Stimulated activated CD8-positive, alpha-beta memory T cell treated with anti-CD3 and anti-CD28 coated beads, Interleukin-4, amount 100 ng/mL, for 4 hours (primary cell): ENCODE data around the gene COLEC12.
"Not testable (repeated sequence)": the region's sequence is repeated elsewhere in the genome, so short reads cannot be mapped to it uniquely, and the experiment has no call there.

Experiments used
- DNase-seq, 2 donors: peaks; one replicate each; pipeline ENCODE4 v3.0.0-alpha.2; 2020; ENCODE audit warnings: low read depth in 2 of 2, low spot score in 1 of 2

COLEC12 gene

DNA sequence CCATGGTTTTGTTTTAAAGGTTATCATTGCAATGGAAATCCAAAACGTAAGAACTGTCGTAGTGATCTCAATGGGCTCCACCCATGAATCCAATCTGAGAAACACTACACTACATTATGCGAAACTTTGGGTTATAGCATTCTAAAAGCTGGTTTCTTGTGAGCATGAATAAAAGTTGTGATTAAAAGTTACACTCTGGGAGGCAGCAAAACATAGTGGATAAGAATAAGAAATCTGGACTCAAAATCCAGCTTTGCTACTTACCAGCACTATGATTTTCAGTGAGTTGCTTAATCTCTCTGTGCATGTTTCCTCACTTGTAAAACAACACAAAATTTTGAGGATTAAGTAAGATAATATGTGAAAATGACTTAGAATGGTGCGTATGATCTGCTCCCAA is 207.0 kb downstream of the COLEC12 start:
- no peak for DNase-seq

- no peak for DNase-seq
These were observed 208.2 kb downstream of the COLEC12 start for GRCh38 chr18:292271-292670.

DNA sequence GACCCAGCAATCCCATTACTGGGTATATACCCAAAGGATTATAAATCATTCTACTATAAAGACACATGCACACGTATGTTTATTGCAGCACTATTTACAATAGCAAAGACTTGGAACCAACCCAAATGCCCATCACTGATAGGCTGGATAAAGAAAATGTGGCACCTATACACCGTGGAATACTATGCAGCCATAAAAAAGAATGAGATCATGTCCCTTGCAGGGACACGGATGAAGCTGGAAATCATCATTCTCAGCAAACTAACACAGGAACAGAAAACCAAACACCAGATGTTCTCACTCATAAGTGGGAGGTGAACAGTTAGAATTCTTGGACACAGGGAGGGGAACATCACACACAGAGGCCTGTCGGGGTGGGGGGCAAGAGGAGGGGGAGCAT is 210.5 kb downstream of the COLEC12 start:
- DNase-seq: not testable (repeated sequence)

DNA sequence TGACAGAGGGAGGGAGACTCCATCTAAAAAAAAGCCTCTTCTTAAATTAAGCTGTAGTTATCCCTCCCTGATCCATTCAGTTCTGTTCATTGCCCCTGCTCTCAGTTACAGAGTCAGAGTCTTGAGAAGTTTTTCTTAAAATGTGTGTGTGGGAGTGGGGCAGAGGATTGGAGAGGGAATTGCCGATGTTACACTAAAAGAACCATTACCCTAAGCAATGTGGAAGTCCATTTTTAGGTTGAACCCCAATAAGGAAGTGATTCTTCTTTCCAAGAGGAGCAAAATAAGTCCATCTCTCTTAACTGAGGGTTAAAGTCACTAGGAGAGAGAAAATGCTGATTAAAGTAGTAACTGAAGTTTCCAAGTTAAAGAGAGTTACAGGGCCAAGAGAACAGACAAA is 211.5 kb downstream of the COLEC12 start:
- DNase-seq: no peak

DNA sequence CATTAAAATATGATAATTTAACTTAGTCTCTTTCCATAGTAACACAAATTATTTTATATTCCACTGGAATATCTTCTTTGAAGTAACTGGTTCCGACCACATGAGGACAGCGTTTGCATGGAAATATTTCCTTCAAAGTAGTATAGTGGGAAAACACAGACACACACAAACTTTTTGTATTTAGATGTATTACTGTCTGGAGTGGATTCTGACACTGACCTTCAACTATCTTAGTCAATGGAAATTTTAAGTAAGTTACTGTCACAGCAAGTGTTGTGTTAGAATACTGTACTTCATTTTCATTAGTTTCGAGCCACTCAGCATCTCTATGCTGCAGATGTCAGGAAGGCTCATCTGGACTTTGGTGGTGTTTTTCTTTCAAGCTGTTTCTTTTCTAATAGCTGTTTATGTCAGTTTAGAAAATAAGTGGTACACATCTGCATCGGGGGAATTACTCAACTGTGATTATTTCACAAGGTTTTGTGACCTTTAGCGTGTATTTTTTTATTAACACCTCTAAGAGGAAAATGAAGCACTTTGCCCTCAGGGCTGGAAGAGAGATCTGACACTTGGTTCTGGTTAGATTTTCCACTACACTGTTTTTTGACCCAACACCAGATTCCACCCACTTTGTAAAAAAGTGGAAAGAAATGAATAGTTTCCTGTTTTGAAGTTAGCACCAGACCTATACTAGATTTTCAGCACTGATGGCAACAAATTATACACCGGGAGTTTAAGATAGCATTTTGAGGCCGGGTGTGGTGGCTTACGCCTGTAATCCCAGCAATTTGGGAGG is 213.8 kb downstream of the COLEC12 start:
- DNase-seq: no peak

DNA sequence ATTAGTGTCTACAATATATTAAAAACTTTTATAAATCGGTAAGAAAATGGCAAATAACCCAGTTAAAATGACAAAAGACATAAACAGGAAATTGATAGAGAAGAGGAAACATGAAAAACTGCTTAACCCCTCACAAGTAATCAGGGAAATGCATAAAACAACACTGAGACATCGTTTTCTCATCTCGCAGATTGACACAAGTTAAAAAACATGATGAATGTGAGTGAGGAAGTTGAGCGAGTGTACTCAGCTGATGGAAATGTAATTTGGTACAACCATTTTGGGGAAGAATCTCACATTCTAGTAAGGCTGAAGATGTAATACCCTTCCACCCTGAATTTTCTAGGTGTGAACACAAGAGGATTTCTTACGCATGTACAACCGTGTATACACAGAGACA is 214.7 kb downstream of the COLEC12 start:
- DNase-seq: no peak

DNA sequence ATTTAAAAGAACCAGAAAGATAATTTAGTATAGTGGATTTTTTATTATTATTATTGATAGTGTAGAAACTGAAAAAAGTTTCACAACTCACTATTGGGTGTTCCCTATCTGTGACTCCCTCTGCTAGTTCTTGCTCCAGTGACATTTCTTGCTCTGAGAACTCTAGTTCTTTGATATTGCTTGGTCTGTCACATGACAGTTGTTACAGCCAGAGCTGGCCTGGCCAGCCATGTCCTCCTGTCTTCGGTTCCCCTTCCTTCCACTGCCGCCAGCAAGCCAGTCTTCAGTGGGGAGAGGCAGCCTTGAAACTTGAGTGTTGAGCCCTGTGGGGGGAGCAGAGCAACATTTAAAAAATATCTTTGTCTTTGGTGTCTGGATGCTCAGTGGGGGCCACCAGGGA is 225.0 kb downstream of the COLEC12 start:
- no peak for DNase-seq

DNA sequence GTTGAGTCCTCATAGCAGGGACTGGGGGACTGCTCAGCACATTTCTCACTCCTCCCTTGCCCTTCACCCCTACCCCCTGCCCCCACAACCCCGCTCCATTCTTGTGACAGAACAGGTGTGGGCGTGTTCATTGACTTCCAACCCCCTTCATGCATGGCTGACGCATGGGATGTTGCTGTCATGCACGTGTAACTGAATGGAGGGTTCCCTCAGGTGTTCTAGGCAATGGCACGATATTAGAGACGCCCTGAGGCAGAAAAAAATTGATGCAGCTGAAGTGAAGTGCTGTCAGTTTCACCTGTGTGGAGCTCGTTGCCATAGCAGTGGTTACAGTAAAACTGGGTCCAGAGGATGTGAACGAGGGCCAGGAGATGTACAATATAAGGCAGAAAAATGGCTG is 226.2 kb downstream of the COLEC12 start:
- no peak for DNase-seq

DNA sequence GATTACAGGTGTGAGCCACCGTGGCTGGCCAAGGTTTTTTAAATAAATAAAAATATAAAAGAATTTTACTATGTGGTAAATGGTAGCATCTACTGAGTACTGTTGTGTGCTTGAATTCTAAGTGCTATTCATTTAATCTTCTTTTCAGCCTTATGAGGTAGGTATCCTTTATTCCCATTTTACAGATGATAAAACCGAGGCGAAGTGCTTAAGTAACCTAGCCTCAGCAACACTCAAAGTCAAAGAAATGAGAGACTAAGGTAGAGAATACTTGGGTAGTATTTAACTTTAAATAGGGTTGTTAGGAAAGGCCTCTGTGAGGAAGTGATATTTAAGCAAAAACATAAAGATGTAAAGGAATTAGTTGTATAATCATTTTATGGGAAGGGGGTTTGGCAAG is 227.0 kb downstream of the COLEC12 start:
- no peak for DNase-seq

DNA sequence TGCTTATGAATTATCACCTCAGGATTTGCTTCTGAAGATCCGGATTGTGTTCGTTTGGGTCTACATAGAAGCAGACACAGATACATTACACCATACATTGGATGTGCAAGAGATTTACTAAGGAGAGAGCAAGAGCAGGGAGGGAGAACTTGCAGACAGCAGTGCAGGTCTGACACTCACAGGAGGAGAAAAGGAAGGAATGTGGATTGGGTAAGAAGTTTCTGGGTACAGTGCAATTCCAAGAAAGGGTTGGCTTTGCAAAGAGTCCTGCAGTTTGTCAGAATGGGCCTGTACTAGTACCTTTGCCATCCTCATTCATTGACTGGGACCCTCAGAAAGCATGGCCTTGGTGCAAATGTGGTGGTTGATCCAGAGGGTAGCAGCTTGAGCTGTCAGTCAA is 227.9 kb downstream of the COLEC12 start:
- no peak for DNase-seq

GRCh38 chr18:269480-270095 is 230.9 kb downstream of the COLEC12 start:
- DNase-seq: no peak

DNA sequence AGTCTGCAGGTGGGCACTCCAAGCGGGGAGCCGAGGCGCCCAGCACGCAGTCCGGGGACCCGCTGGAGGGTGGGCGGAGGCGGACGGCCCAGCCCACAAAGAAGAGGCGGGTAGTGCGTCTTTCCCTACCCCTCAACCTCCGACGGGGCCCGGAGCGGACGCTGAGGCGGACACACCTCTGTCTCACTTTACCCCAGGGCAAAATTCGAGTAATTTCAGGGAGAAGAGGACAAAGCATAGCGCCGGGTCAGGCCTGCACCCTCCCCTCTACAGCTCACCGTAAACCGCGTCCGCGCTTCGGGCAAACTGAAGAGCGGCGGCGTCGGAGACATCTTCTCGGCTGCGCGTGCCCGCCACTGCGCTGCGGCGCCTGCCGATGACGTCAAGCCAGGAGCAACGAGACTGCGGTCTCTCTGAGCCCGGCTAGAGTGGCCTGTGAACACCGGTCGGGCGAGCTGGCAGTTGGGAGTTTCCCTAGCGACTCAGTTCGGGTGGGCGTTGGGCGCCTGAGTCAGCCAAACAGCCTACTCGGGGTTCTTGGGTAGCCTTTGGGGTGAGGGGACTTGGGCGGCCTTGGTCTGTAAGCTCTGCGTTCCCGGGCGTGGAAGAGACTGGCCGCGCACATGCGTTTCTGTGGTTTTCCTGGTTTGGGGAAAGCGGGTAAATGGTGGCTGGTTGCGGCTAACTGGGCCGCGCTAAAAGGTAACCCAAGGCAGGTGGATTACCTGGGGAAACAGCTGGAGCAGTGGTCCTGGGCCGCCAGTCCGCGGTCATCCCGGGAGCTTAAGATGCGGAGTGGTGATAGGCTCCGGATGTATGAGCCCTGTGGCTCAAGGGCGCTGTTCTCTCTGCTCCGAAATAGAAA is 232.6 kb downstream of the COLEC12 start, which contains the start of gene THOC1:
THOC1 (minus strand) TSS at position 360 of the 865 bp plus-strand sequence; CDS start at position 332, 28 bp downstream.
- peak; percentile 94 to 96 for DNase-seq

DNA sequence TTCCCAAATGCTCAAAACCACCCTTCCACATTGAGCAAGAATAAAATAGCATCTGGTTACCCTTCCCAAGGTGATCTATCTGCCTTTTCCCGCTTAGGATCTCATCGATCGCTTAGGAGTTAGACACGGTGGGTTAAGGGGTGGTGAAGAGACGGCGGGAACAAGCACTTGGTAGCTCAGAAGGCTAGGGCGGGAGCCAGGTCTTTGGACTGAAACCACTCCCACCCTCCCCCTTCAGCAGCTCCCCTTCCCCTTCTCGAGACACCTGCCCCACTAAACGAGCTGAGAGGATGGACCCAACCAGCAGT is 233.2 kb downstream of the COLEC12 start:
- no peak for DNase-seq
